ENCODE data around the gene SHISA2.

SHISA2 gene

DNA sequence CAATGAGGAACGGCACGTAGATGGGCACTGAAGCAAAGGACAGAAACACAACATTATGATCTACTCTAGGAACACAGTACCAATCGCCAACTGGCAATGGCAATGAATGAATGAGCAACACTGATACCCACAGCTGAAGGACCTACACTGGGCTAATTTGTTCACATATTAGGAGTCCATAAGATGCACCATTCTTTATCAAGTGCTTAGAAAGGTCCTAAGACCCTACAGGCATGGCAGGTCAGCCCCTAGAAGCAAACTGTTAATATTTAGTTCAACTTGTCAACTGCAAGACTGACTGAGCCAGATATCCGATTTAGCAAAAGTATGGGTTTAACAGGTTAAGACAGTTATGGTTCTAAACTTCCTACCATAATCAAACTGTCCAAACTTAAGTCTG, 4.8 kb downstream of the SHISA2 start:
- DNase-seq, result no peak

GRCh38 chr13:26046639-26047038, 5.2 kb downstream of the SHISA2 start:
- no peak for DNase-seq

GRCh38 chr13:26045142-26045541, 6.7 kb downstream of the SHISA2 start:
- peak in 1 of 6 experiments; percentile 17 for DNase-seq

GRCh38 chr13:26042785-26043184, 9.0 kb downstream of the SHISA2 start:
- DNase-seq, result no peak

GRCh38 chr13:26041444-26041843, 10.4 kb downstream of the SHISA2 start:
- no peak for DNase-seq

DNA sequence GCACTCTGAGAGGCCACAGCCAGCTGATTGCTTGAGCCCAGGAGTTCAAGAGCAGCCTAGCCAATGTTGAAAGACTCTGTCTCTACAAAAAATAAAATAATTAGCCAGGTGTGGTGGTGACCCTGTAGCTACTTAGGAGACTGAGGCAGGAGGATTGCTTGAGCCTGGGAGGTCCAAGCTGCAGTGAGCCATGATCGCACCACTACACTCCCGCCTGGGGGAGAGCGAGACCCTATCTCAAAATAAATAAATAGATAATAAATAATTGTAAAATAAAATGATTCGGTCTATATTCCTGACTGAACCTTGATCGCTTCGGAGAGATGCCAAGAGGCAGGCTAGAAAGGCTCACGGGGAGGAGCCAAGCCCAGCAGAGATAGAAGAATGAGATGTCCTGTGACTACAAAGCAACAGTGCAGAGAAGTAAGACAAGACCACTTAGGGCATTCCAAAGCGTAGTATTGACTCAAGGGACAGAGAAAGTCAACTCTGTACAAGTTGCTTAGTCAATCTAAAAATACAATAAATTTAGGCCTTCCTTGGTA, 12.8 kb downstream of the SHISA2 start:
- DNase-seq, result no peak

GRCh38 chr13:26037302-26037701, 14.5 kb downstream of the SHISA2 start:
- peak in 3 of 6 experiments; percentile 3 to 26 (median 9) for DNase-seq

GRCh38 chr13:26036383-26036782, 15.4 kb downstream of the SHISA2 start:
- no peak for DNase-seq

DNA sequence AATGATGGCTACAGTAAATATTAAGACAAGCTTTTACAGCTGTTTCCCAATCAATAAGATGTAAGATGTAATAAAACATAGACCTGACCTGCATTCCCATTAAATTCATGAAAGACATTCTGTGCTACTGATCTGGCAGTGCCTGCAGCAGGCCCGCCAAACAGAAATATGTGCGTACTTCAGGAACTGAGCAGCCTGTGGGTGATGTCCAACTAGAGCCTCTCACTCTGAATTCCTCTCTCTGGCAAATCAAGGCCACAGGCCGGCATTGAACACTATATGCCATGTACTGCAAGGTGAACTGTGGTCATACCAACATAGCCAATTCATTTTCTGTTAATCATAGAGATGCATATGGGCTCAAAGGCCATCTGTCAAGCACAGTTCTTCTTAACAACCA, 17.8 kb downstream of the SHISA2 start:
- DNase-seq, result no peak

GRCh38 chr13:26030331-26030730, 21.5 kb downstream of the SHISA2 start:
- no peak for DNase-seq

DNA sequence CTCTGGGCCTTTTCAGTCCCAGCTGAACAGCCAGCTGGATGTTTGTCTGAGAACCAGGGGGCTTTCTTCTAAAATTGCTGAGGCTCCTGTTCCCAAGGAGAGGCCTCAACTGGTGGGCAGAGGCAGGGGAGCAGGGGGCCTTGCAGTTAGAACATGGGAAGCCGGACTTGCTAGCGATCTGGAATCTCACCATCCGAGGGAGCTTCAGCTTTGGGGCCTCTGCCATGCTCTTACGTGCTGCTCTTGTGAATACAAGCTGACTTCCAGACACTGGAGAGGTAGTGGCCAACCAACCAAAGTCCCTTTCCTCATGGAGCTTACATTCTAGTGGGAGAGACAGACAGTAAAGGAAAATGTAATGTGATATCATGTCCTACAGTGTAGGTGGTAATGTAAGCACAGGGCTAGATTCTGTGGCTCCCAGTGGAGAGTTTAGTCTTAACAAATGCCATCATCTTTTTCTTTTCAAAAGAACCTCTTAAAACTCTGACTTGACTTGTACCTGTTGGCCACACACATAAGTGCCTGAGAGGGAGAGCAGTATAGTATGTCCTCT, 22.2 kb downstream of the SHISA2 start:
- DNase-seq, result no peak

DNA sequence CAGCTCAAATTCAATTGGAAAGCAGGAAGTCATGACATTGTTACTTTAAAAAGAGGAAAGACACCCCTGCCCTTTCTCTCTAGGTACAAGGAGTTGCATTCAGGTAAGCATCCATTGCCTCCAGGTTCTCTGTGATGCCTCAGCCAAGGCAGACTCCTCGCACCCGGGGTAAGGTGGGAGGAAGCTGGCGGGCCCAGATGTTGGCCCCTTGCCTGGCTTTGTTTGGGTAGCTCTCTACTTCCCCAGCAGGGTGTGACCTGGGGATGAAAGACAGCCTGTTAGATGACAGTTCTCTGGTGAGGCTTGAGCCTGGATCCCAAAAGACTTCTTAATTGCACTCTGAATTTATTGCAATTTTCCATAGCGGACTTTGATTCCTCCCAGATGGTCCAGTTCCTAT, 25.6 kb downstream of the SHISA2 start:
- DNase-seq, result no peak

DNA sequence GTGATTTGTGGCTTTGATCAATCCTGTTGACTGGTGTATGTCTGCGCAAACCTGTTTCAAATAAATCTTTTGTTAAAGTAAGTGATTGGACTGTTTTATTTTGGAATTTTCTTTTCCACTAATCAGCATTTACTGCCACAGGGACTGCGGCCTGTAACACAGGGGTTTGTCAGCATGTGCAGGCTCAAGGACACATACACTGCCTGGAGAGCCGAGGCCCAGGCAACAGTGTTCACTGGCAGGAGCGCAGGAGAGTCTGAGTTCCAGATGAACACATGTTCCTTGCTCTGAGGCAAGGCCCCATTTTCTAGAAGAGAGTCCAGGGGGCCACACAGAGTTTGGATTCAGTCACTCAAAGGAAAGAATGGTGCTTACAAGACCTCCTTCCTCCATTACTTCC, 26.0 kb downstream of the SHISA2 start:
- no peak for DNase-seq

DNA sequence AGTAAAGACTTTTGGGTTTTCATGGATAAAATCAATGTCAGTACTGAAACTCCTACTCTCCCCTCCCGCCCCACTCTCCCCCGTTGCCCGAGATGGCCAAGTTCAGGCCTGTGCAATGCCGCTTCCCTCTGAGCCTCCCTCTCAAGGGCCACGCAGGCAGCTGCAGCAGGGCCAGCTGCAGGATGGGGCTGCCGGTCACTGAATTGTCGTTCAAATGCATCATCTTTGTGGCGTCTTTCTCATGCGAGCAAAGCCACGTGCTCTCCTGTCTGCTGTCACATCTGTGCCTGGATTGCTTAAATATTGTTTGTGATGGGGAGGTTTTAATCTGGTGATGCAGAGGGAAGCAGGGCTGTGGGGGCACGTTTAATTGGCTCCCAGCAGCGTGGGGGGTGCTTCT, 26.6 kb downstream of the SHISA2 start:
- DNase-seq, result no peak

DNA sequence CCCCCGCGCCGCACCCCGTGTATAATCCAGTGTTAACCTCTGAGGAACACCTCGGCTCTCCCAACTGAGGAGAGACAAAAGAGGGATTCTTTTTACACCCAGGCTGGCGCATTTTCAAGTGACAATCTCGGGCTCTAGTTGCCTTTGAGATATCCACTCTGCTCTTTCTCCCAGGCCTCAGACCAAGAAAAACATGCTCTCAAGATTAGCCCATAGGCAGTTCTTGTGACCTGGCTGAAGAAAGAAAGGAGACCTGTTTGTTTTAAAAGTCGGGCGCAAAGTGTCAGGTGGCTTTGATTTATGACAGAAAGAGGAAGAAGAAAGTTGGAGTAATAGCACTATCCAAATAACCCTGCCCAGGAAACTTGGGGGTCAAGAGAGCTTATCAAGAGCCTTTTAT, 27.3 kb downstream of the SHISA2 start:
- no peak for DNase-seq

GRCh38 chr13:26022538-26023292, 29.1 kb downstream of the SHISA2 start:
- no peak for DNase-seq

DNA sequence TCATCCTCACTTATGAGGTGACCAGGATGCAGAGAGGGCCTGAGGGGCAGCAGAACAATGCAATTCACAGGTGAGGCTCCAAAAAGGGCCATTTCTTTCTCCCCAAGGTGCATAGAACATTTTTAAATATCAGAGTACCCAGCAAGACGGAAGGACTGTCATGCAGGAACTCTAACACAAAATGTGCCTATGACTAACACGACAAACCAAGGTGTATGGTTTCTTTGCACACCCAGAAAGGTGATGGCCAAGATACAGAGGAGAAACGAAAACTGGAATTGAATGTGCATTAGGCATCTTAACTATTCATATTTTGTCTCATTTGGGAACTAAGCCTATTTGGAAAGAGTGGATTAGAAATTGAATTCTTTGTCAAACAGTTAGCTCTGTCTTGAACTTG, 29.9 kb downstream of the SHISA2 start:
- DNase-seq, result no peak

- DNase-seq, result no peak
Observed at GRCh38 chr13:26021516-26021915, 30.3 kb downstream of the SHISA2 start.

DNA sequence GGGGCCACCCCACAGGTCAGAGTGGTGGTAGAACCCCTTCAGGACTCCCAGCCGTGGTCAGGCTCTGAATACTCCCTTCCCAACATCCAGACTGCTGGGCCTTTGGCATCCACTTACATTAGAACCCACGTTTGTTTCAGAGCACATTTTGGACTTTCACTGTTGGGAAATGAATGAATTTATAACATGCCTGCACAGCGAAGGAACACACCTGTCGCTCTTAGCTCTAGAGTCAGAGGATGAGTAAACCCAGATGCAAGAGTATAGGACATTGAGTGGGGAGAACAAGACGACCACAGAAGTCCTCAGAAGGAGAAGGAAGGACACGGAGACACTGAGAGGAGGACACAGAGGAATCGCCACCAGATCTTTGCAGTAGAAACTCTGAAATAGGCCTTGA, 30.9 kb downstream of the SHISA2 start:
- no peak for DNase-seq

GRCh38 chr13:26019881-26020870, 31.6 kb downstream of the SHISA2 start:
- no peak for DNase-seq

GRCh38 chr13:26019251-26019650, 32.6 kb downstream of the SHISA2 start:
- DNase-seq, result no peak

- DNase-seq, result no peak
Observed at GRCh38 chr13:26017932-26018665, 33.7 kb downstream of the SHISA2 start.
